Tibial artery (tissue), 4 donors: Measurements from ENCODE around the gene ZEB1.

ENCODE experiments used
- DNase-seq, 2 donors: peaks; one replicate each; pipeline ENCODE4 v3.0.0-alpha.2; 2019
- H3K27ac ChIP-seq, 2 donors: fragments of 200-600 bp; sonication (generic) in 1 of 2; 1 replicate in 1 of 2; 2 replicates in 1 of 2; pipeline ENCODE4 v1.5.1; 2018 to 2019; ENCODE audit warnings: mild to moderate bottlenecking in 1 of 2
- H3K27me3 ChIP-seq, 2 donors: fragments of 200-600 bp; sonication (generic) in 1 of 2; one replicate each; pipeline versions ENCODE4 v1.5.1 to v1.6.0; 2016 to 2019
- H3K36me3 ChIP-seq, 3 donors: fragments of 200-600 bp; sonication (generic) in 2 of 3; one replicate each; pipeline ENCODE4 v1.5.1; 2016 to 2019; ENCODE audit warnings: mild to moderate bottlenecking in 2 of 3
- H3K4me1 ChIP-seq, 4 donors: fragments of 200-600 bp; sonication (generic) in 2 of 4; 1 replicate in 3 of 4; 2 replicates in 1 of 4; pipeline ENCODE4 v1.5.1; 2016 to 2019
- H3K4me3 ChIP-seq, 2 donors: fragments of 200-600 bp; sonication (generic) in 1 of 2; 1 replicate in 1 of 2; 2 replicates in 1 of 2; pipeline ENCODE4 v1.5.1; 2018 to 2019; ENCODE audit warnings: mild to moderate bottlenecking in 2 of 2
- H3K9me3 ChIP-seq, 3 donors: fragments of 200-600 bp; sonication (generic) in 1 of 3; one replicate each; pipeline ENCODE4 v1.5.1; 2016 to 2019
- CTCF ChIP-seq, 2 experiments: fragments of 200-600 bp in 1 of 2; fragments of 450-650 bp in 1 of 2; IDR thresholded peaks; one replicate each; pipeline ENCODE4 v1.5.1; 2017 to 2019; ENCODE audit warnings: antibody characterized with exemption in 2 of 2, mild to moderate bottlenecking in 1 of 2, moderate library complexity in 1 of 2
- intact Hi-C: fragments of 100-400 bp; cut with DNase I; formaldehyde crosslinking; loops from one replicate; pipeline ENCODE4 v1.15.0; 2023; ENCODE audit warnings: low total_unique reads

The ZEB1 gene

GRCh38 chr10:31418481-31418880 lies 99.5 kb downstream of the ZEB1 start:
- H3K27me3 ChIP-seq = no peaks in the 10 kb centered on the region
- intact Hi-C loops = no loop called here
- DNase-seq = no peak
- peaks cover 0 to 35% (median 5%) of the 10 kb centered on the region in 4 donors for H3K4me1 ChIP-seq
- no peaks in the 10 kb centered on the region for H3K36me3 ChIP-seq
- H3K4me3 ChIP-seq = no peak overlapping the region
- no peak overlapping the region for H3K27ac ChIP-seq
- no peak for TF ChIP-seq CTCF (IDR thresholded peaks at IDR 0.05)
- H3K9me3 ChIP-seq = no peaks in the 10 kb centered on the region

DNA sequence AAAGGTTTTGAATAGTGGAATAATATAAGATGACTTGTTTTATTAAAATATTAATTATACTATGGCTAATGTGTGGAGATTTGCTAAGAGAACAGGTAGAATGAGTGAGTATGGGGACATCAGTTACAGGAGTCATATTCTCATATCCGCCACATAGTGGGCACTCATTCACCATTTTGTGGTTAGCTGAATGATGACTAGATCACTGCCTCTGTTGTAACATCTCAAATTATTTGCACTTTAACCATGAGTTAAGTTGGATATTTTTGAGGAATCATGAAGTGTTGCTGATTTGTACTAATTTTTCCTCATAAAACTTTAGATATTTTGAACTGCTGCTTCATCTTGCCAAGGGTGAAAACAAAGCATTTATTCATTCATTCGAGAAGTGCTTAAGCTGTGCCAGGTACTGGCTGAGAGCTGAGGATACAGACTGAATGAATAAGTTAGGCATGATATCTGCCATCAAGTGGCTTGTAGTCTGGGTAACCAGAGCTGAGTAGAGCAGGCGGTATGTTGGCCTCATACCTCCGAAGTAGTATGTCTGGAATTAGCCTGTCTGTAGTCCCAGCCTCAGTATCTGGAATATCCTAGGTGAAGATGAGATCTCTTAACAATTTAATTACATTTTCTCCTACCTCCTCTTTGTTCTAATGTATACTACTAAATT lies 100.5 kb downstream of the ZEB1 start:
- no peak for DNase-seq
- Histone ChIP-seq H3K4me1 (peaks cover 0 to 35% (median 5%) of the 10 kb centered on the region in 4 donors), H3K27ac (no peak overlapping the region), H3K27me3 (no peaks in the 10 kb centered on the region), H3K36me3 (no peaks in the 10 kb centered on the region), H3K4me3 (no peak overlapping the region), H3K9me3 (no peaks in the 10 kb centered on the region)
- no peak for TF ChIP-seq CTCF (IDR thresholded peaks at IDR 0.05)
- intact Hi-C loops = no loop called here

- peaks cover 0 to 40% (median 6%) of the 10 kb centered on the region in 4 donors for H3K4me1 ChIP-seq
- no peak overlapping the region for H3K27ac ChIP-seq
- intact Hi-C loops = no loop called here
Measured at GRCh38 chr10:31421322-31421721, 102.3 kb downstream of the ZEB1 start.

GRCh38 chr10:31422634-31423033 lies 103.6 kb downstream of the ZEB1 start:
- Histone ChIP-seq H3K4me1 (peaks cover 0 to 48% (median 8%) of the 10 kb centered on the region in 4 donors), H3K27ac (no peak overlapping the region), H3K9me3 (no peaks in the 10 kb centered on the region), H3K4me3 (no peak overlapping the region), H3K36me3 (no peaks in the 10 kb centered on the region), H3K27me3 (no peaks in the 10 kb centered on the region)
- no peak for TF ChIP-seq CTCF (IDR thresholded peaks at IDR 0.05)
- no peak for DNase-seq
- intact Hi-C loops = no loop called here

More at GRCh38 chr10:31421322-31421721, 102.3 kb downstream of the ZEB1 start:
- Histone ChIP-seq H3K27me3 (no peaks in the 10 kb centered on the region), H3K36me3 (no peaks in the 10 kb centered on the region), H3K9me3 (no peaks in the 10 kb centered on the region), H3K4me3 (no peak overlapping the region)
- DNase-seq = no peak
- no peak for TF ChIP-seq CTCF (IDR thresholded peaks at IDR 0.05)

GRCh38 chr10:31424473-31424872 lies 105.5 kb downstream of the ZEB1 start:
- H3K4me3 ChIP-seq = no peak overlapping the region
- H3K4me1 ChIP-seq = peaks cover 0 to 50% (median 8%) of the 10 kb centered on the region in 4 donors
- H3K9me3 ChIP-seq = no peaks in the 10 kb centered on the region
- no peak for TF ChIP-seq CTCF (IDR thresholded peaks at IDR 0.05)
- no peak for DNase-seq
- H3K27me3 ChIP-seq = no peaks in the 10 kb centered on the region
- no peaks in the 10 kb centered on the region for H3K36me3 ChIP-seq
- H3K27ac ChIP-seq = no peak overlapping the region
- intact Hi-C loops = no loop called here
